GM23338 (cell line): ENCODE data around the gene TSPYL4. TPM values are rescaled to one million over a fixed set of nuclear protein-coding genes. Genes with fewer than 3 reads are reported as not detected.

Experiments
- ATAC-seq: fragments of 200-7000 bp; cut with Tn5 transposase; 3 replicates; pipeline ENCODE4 v1.9.1; 2020
- DNase-seq: peaks from one replicate; pipeline ENCODE4 v3.0.0-alpha.2; 2015; ENCODE audit warnings: low spot score
- H2AFZ ChIP-seq: fragments of 200-600 bp; sonication (generic); 2 replicates; pipeline ENCODE4 v1.8.0; 2016; ENCODE audit warnings: antibody characterized with exemption, mild to moderate bottlenecking, moderate library complexity
- H3F3A ChIP-seq: fragments of 200-600 bp; sonication (generic); replicated peaks from 2 replicates; pipeline ENCODE4 v1.8.0; 2017; ENCODE audit warnings: antibody characterized with exemption, mixed run types, low read depth
- H3K27ac ChIP-seq: fragments of 200-600 bp; sonication (generic); 2 replicates; pipeline ENCODE4 v1.6.1; 2016; ENCODE audit warnings: low read depth
- H3K27me3 ChIP-seq: fragments of 200-600 bp; sonication (generic); 2 replicates; pipeline ENCODE4 v1.8.0; 2016; ENCODE audit warnings: mild to moderate bottlenecking, mixed run types, moderate library complexity; ENCODE audit not compliant: insufficient read depth
- H3K36me3 ChIP-seq: fragments of 200-600 bp; sonication (generic); 2 replicates; pipeline ENCODE4 v1.8.0; 2016; ENCODE audit warnings: mild to moderate bottlenecking; ENCODE audit not compliant: insufficient read depth
- H3K4me1 ChIP-seq: fragments of 200-600 bp; sonication (generic); 2 replicates; pipeline ENCODE4 v1.8.0; 2016; ENCODE audit warnings: mild to moderate bottlenecking, moderate library complexity; ENCODE audit not compliant: insufficient read depth
- H3K4me2 ChIP-seq: fragments of 200-600 bp; sonication (generic); 2 replicates; pipeline ENCODE4 v1.7.1; 2017; ENCODE audit warnings: mixed run types
- H3K4me3 ChIP-seq: fragments of 200-600 bp; sonication (generic); 2 replicates; pipeline ENCODE4 v1.6.1; 2016; ENCODE audit warnings: mixed run types
- H3K79me2 ChIP-seq: fragments of 200-600 bp; sonication (generic); replicated peaks from 2 replicates; pipeline ENCODE4 v1.8.0; 2017; ENCODE audit warnings: mild to moderate bottlenecking; ENCODE audit not compliant: insufficient read depth
- H3K9me2 ChIP-seq: fragments of 200-600 bp; sonication (generic); 2 replicates; pipeline ENCODE4 v1.8.0; 2017; ENCODE audit not compliant: insufficient read depth
- H4K20me1 ChIP-seq: fragments of 200-600 bp; sonication (generic); replicated peaks from 2 replicates; pipeline ENCODE4 v1.8.0; 2017; ENCODE audit warnings: mild to moderate bottlenecking; ENCODE audit not compliant: insufficient read depth
- H3K27ac Mint-ChIP-seq: 2 replicates; pipeline ENCODE4 v1.8.0; 2020; ENCODE audit warnings: inconsistent platforms, mild to moderate bottlenecking, moderate library complexity, mixed read lengths
- H3K27me3 Mint-ChIP-seq: 3 replicates; pipeline ENCODE4 v1.8.0; 2022; ENCODE audit warnings: low read depth, mild to moderate bottlenecking, moderate library complexity, mixed read lengths, inconsistent platforms; ENCODE audit not compliant: insufficient read depth, poor library complexity
- H3K36me3 Mint-ChIP-seq: 3 replicates; pipeline ENCODE4 v1.8.0; 2021; ENCODE audit warnings: low read depth, mild to moderate bottlenecking, inconsistent platforms, moderate library complexity, mixed read lengths
- H3K4me1 Mint-ChIP-seq: 3 replicates; pipeline ENCODE4 v1.8.0; 2020; ENCODE audit warnings: mild to moderate bottlenecking, inconsistent platforms, mixed read lengths
- H3K4me3 Mint-ChIP-seq: 3 replicates; pipeline ENCODE4 v1.8.0; 2021; ENCODE audit warnings: moderate library complexity, mild to moderate bottlenecking, inconsistent platforms, mixed read lengths
- H3K9me3 Mint-ChIP-seq: 3 replicates; pipeline ENCODE4 v1.8.0; 2020; ENCODE audit warnings: moderate library complexity, mild to moderate bottlenecking, inconsistent platforms, mixed read lengths
- CREB1 ChIP-seq: fragments of 250-450 bp; sonication (Bioruptor Pico); IDR thresholded peaks from 2 replicates; pipeline ENCODE4 v1.5.0; 2020; ENCODE audit warnings: low read depth, mild to moderate bottlenecking, moderate library complexity
- ETS1 ChIP-seq: IDR thresholded peaks from 2 replicates; pipeline ENCODE4 v1.6.1; 2016; ENCODE audit warnings: antibody characterized with exemption
- JUNB ChIP-seq: IDR thresholded peaks from one replicate; pipeline ENCODE4 v1.6.1; 2016; ENCODE audit warnings: antibody characterized with exemption; ENCODE audit not compliant: unreplicated experiment
- NANOG ChIP-seq: IDR thresholded peaks from 2 replicates; pipeline ENCODE4 v1.6.1; 2016; ENCODE audit warnings: antibody characterized with exemption, borderline replicate concordance
- ZNF114 ChIP-seq: fragments of 250-450 bp; sonication (Bioruptor Pico); IDR thresholded peaks from 2 replicates; pipeline ENCODE4 v1.5.0; 2020; ENCODE audit warnings: mild to moderate bottlenecking, moderate library complexity
- ZNF331 ChIP-seq: fragments of 250-450 bp; sonication (Bioruptor Pico); IDR thresholded peaks from 2 replicates; pipeline ENCODE4 v1.5.0; 2020; ENCODE audit warnings: low read depth, mild to moderate bottlenecking, moderate library complexity
- polyA plus RNA-seq: library from polyadenylated mRNA; unstranded; fragments of >200 nt; fragmentation: Nextera tagmentation; extraction: Ambion mirVana; gene quantifications from 2 replicates; pipeline ENCODE4 v1.2.1, GENCODE V29; 2016
- total RNA-seq: library from RNA; depleted of rRNA; stranded (reverse); fragments of >200 nt; shearing (Covaris generic); gene quantifications from 2 replicates; pipeline ENCODE4 v1.2.3, GENCODE V29; 2014
- TF ChIP-seq, protein P1 (sequence below): fragments of 250-450 bp; sonication (Bioruptor Pico); IDR thresholded peaks from 2 replicates; pipeline ENCODE4 v1.5.0; 2020; ENCODE audit warnings: mild to moderate bottlenecking, moderate library complexity

TSPYL4 gene
- total and polyA plus RNA-seq, 2 experiments from 2014 or later, result 13.2 to 19.8 TPM

- TF ChIP-seq, protein P1, sequence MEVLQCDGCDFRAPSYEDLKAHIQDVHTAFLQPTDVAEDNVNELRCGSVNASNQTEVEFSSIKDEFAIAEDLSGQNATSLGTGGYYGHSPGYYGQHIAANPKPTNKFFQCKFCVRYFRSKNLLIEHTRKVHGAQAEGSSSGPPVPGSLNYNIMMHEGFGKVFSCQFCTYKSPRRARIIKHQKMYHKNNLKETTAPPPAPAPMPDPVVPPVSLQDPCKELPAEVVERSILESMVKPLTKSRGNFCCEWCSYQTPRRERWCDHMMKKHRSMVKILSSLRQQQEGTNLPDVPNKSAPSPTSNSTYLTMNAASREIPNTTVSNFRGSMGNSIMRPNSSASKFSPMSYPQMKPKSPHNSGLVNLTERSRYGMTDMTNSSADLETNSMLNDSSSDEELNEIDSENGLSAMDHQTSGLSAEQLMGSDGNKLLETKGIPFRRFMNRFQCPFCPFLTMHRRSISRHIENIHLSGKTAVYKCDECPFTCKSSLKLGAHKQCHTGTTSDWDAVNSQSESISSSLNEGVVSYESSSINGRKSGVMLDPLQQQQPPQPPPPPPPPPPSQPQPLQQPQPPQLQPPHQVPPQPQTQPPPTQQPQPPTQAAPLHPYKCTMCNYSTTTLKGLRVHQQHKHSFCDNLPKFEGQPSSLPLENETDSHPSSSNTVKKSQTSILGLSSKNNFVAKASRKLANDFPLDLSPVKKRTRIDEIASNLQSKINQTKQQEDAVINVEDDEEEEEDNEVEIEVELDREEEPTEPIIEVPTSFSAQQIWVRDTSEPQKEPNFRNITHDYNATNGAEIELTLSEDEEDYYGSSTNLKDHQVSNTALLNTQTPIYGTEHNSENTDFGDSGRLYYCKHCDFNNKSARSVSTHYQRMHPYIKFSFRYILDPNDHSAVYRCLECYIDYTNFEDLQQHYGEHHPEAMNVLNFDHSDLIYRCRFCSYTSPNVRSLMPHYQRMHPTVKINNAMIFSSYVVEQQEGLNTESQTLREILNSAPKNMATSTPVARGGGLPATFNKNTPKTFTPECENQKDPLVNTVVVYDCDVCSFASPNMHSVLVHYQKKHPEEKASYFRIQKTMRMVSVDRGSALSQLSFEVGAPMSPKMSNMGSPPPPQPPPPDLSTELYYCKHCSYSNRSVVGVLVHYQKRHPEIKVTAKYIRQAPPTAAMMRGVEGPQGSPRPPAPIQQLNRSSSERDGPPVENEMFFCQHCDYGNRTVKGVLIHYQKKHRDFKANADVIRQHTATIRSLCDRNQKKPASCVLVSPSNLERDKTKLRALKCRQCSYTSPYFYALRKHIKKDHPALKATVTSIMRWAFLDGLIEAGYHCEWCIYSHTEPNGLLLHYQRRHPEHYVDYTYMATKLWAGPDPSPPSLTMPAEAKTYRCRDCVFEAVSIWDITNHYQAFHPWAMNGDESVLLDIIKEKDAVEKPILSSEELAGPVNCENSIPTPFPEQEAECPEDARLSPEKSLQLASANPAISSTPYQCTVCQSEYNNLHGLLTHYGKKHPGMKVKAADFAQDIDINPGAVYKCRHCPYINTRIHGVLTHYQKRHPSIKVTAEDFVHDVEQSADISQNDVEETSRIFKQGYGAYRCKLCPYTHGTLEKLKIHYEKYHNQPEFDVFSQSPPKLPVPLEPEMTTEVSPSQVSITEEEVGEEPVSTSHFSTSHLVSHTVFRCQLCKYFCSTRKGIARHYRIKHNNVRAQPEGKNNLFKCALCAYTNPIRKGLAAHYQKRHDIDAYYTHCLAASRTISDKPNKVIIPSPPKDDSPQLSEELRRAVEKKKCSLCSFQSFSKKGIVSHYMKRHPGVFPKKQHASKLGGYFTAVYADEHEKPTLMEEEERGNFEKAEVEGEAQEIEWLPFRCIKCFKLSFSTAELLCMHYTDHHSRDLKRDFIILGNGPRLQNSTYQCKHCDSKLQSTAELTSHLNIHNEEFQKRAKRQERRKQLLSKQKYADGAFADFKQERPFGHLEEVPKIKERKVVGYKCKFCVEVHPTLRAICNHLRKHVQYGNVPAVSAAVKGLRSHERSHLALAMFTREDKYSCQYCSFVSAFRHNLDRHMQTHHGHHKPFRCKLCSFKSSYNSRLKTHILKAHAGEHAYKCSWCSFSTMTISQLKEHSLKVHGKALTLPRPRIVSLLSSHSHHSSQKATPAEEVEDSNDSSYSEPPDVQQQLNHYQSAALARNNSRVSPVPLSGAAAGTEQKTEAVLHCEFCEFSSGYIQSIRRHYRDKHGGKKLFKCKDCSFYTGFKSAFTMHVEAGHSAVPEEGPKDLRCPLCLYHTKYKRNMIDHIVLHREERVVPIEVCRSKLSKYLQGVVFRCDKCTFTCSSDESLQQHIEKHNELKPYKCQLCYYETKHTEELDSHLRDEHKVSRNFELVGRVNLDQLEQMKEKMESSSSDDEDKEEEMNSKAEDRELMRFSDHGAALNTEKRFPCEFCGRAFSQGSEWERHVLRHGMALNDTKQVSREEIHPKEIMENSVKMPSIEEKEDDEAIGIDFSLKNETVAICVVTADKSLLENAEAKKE, result no peak
- TF ChIP-seq CREB1 (CRISPR knock-in tag) (no peak), ETS1 (no peak)
These were observed 729 bp downstream of the TSPYL4 start (continued) for GRCh38 chr6:116253188-116253504.

DNA sequence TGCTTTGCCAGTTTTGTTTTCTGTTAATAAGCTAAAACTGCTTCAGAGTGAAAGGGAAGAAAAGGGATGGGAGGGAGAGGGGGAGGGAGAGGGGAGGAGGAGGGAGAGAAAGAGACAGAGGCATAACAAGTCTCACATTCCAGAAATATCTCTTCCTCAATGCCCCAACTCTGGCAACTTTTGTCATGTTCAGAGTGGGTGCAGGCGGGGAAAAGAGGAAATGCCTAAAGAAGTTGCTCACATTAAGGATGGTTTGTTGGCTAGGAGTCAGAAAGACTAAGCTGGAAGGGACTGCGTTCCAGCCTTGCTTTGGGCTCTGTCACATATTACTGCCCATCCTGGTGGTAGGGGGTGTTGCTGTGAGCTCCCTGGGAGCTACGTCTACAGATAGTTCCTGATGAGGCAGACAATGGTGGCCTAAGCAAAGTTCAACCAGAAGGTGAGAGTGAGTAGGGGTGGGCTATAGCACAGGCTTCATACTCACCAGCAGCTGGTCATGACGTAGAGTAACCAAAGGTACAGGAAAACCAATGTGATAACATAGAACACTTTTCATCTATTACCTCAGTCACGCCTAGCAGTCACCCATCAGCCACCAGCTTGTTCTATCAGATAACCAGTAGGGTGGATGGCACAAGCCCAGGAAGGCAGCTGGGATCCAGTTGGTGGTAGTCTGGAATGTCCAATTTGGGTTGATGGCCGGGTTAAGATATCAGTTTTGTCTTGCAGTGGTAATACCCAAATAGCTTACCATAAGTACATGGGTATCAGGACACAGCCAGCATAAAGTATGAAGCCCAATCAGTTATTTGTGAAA lies 2.1 kb downstream of the TSPYL4 start:
- Histone ChIP-seq H3K27me3 (no peaks in the 10 kb centered on the region), H3F3A (no peaks in the 10 kb centered on the region), H3K27ac (peak overlapping the region; percentile 93), H3K4me1 (peaks cover 41% of the 10 kb centered on the region), H3K9me2 (no peaks in the 10 kb centered on the region), H3K4me2 (peak overlapping the region; percentile 79), H2AFZ (no peak overlapping the region), H3K36me3 (no peaks in the 10 kb centered on the region), H4K20me1 (no peaks in the 10 kb centered on the region), H3K79me2 (peaks cover 35% of the 10 kb centered on the region), H3K4me3 (peak overlapping the region; percentile 75)
- Mint-ChIP-seq H3K27ac (peak overlapping the region; percentile 57), H3K4me3 (no peak overlapping the region; the same call in 1 of the 3 replicates), H3K27me3 (no peaks in the 10 kb centered on the region), H3K4me1 (peaks cover 32% of the 10 kb centered on the region), H3K9me3 (no peaks in the 10 kb centered on the region), H3K36me3 (peaks cover 7% of the 10 kb centered on the region)
- peak; percentile 9 for ATAC-seq
- peak; percentile 76 for DNase-seq
- TF ChIP-seq ZNF331 (CRISPR knock-in tag) (no peak), NANOG (no peak), JUNB (no peak), CREB1 (CRISPR knock-in tag) (no peak), ZNF114 (no peak), ETS1 (no peak)
